HG03103 (cell line): Measurements from ENCODE around the gene ZDHHC14.
"Not testable (repeated sequence)": the region's sequence is repeated elsewhere in the genome, so short reads cannot be mapped to it uniquely, and the experiment has no call there.

Source experiments
- ATAC-seq: cut with Tn5 transposase; IDR thresholded peaks from one replicate; pipeline ENCODE4 v1.9.1; 2021; ENCODE audit warnings: low read depth; ENCODE audit not compliant: unreplicated experiment

Gene ZDHHC14

GRCh38 chr6:157672726-157673412, 291.9 kb downstream of the ZDHHC14 start:
- ATAC-seq = no peak

GRCh38 chr6:157673596-157673995, 292.6 kb downstream of the ZDHHC14 start:
- no peak for ATAC-seq

GRCh38 chr6:157674061-157674460, 293.1 kb downstream of the ZDHHC14 start:
- no peak for ATAC-seq

- no peak for ATAC-seq
Observed at GRCh38 chr6:157675831-157676230, 294.8 kb downstream of the ZDHHC14 start.

GRCh38 chr6:157676241-157676640, 295.3 kb downstream of the ZDHHC14 start:
- ATAC-seq = no peak

GRCh38 chr6:157677235-157677634, 296.2 kb downstream of the ZDHHC14 start:
- ATAC-seq = no peak

- ATAC-seq = no peak
Observed at GRCh38 chr6:157679605-157680580, 298.9 kb downstream of the ZDHHC14 start.

GRCh38 chr6:157681041-157681650, 300.2 kb downstream of the ZDHHC14 start:
- no peak for ATAC-seq

- ATAC-seq = no peak
Observed at GRCh38 chr6:157682856-157683481, 302.0 kb downstream of the ZDHHC14 start.

- no peak for ATAC-seq
Observed at GRCh38 chr6:157683707-157684106, 302.7 kb downstream of the ZDHHC14 start.

GRCh38 chr6:157684620-157685299, 303.8 kb downstream of the ZDHHC14 start:
- no peak for ATAC-seq

GRCh38 chr6:157685596-157686280, 304.7 kb downstream of the ZDHHC14 start:
- ATAC-seq = no peak

- no peak for ATAC-seq
Observed at GRCh38 chr6:157688275-157688959, 307.4 kb downstream of the ZDHHC14 start.

- no peak for ATAC-seq
Observed at GRCh38 chr6:157688960-157689599, 308.1 kb downstream of the ZDHHC14 start.

GRCh38 chr6:157689875-157690274, 308.9 kb downstream of the ZDHHC14 start:
- ATAC-seq = no peak

- ATAC-seq = no peak
Observed at GRCh38 chr6:157690441-157691210, 309.6 kb downstream of the ZDHHC14 start.

- ATAC-seq = not testable (repeated sequence)
Observed at GRCh38 chr6:157691621-157692020, 310.6 kb downstream of the ZDHHC14 start.

- ATAC-seq = no peak
Observed at GRCh38 chr6:157693867-157694266, 312.9 kb downstream of the ZDHHC14 start.
